Activated naive CD4-positive, alpha-beta T cell (primary cell): ENCODE measurements around the gene ZNRF3.
"Not testable (repeated sequence)": the region's sequence is repeated elsewhere in the genome, so short reads cannot be mapped to it uniquely, and the experiment has no call there.

Experiments
- DNase-seq, 4 experiments: peaks; one replicate each; lab custom pipeline; 2025; lab: John Stamatoyannopoulos, UW

ZNRF3 gene

DNA sequence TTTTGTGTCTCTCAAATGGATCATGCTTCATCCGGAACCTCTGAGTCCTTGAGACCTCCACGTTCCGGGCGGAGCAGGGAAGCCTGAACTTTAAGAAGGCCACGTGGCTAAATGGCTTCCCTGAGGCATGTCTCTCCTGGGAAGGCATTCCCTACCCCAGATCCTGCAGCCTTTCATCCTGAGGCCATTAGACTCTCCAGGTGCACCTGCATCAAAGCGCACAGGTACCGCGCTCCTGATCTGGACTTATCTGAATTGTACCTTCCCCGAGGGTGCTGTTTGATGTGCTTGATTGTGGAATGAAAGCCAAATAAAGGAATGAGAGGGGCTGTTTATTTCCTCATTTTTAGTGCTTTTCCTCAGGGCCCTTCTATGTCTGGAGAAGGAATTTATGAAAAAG is 155.8 kb downstream of the ZNRF3 start:
- no peak for DNase-seq

DNA sequence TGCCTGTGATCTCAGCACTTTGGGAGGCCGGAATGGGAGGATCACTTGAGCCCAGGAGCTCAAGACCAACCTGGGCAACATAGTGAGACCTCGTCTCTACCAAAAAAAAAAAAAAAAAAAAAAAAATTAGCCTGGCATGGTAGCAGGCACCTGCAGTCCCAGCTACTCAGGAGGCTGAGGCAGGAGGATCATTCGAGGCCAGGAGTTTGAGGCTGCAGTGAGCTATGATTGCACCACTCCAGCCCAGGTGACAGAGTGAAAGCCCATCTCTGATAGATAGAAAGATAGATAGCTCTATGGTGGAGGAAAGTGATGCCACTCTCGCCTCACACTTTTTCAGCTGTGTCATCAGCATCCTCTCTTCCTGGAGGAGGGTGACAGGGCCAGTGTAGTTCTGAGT is 156.3 kb downstream of the ZNRF3 start:
- not testable (repeated sequence) for DNase-seq

DNA sequence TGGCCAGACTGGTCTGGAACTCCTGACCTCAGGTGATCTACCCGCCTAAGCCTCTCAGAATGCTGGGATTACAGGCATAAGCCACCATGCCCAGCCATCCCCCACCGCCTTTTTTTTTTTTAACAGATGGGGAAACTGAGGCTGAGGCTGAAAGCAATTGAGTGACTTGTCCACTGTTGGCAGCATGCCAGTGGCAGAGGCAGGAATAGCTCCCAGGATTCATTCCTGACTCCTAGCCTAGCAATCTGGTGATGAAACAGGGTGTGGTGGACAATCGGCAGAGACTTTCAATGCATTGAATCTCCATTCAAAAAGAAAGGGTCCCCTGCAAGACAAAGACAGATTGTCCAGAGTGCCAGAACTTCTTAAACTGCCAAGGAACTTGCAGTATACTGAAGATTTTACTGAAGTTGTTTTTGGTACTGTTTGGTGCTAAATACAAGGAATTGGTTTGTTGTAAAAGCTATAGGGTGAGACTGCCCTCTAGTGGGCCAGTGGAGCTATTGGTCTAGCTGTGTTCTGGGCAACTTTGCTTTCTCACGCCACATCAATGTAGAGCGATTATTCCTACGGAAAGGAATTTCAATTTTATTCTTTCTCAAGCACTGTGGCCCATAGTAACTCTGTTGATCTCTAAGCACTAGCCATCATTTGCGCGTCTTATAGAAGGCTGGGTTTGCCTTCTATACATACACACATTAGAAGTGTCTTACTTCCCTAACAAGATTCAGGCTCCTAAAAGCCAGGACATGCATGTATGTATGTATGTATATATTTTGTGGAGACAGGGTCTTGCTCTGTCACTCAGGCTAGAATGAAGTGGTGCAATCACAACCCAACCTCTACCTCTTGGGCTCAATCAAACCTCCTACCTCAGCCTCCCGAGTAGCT is 157.3 kb downstream of the ZNRF3 start:
- peak in 3 of 4 experiments; percentile 6 to 33 (median 19) for DNase-seq

DNA sequence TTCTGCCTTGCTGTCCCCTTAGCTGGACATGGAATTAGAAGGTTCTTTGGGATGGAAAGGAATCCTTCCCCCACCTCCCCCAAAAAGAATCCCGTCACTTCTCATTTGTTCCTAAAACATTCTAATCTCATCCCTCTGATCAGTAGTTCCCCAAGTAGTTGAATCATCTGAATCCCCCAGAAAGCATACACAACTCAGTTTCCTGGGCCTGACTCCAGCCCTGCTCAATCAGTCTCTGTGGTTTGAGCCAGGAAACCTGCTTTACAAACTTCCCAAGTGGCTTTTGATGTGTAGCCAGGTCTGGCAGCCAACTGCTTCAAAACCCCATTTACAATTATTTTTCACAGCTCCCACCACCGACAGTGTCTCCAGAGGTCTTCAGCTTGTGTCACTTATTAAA is 158.0 kb downstream of the ZNRF3 start:
- no peak for DNase-seq

DNA sequence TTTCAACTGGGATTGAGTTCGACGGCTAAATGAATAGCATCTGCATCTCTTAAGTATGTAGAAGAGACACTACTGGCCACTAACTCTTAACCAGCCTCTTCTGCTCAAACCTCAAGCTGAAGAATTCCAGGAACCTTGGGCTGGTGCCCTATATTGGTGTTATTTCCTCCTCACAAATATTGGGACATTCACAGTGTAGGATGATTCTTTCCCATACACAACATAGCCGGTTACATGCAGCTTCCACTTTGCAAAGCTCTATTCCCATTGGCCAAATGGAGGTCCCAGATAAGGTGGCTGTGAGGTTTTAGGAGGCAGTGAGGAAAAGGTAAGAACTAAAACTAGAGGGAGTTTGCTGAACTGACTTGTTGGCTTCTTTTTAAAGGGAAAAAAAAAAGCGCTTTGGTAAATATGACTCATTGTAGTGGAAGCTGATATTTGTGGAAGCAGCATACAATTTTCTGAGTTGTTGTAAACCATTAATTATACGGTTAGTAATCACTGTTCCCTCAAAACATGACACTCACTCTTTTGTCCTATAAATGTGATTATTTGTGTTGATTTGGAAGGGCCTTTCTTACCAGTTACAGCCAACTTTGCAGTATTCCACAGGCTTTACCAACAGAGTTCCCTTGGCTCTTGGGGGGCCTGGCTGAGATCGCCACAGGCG is 160.7 kb downstream of the ZNRF3 start:
- no peak for DNase-seq

DNA sequence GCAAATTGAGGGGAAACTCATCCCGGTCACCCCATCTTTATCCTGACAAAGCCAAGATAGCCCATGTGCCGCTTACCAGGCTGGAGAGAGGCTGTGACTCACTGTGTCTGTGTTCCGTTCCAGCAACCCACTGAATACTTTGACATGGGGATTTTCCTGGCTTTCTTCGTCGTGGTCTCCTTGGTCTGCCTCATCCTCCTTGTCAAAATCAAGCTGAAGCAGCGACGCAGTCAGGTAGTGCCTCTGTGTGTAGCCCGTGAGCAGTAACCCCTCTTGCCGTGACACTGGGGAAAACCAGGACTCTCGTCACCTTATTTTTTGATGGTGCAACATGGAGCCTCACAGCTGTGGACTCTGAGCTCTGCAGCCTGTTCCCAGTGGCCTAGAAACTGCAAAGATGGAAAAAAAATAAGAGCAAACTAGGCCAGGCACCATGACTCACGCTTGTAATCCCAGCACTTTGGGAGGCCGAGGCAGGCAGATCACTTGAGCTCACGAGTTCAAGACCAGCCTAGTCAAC is 161.3 kb downstream of the ZNRF3 start:
- DNase-seq: no peak

DNA sequence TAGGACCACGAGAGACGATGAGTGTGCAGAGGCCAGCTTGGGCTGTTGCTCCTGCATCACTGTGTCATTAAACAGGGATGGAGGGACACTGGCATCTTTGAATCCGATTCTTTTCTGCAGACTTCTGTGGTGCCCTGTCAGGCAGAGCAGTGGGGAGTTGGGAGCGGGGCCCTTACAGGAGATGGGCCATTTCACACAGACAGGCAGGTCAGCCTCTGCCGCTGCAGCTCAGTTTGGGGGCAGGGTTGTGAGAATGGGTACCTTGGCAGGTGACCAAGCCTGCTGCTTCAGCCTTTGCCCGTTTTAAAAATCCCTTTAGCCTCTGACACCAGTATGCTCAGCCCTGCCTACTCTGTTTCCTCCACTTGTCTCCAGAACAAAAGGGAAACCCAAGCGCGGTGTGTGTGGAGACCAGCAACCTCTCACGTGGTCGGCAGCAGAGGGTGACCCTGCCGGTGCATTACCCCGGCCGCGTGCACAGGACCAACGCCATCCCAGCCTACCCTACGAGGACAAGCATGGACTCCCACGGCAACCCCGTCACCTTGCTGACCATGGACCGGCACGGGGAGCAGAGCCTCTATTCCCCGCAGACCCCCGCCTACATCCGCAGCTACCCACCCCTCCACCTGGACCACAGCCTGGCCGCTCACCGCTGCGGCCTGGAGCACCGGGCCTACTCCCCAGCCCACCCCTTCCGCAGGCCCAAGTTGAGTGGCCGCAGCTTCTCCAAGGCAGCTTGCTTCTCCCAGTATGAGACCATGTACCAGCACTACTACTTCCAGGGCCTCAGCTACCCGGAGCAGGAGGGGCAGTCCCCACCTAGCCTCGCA is 165.7 kb downstream of the ZNRF3 start:
- DNase-seq: no peak

DNA sequence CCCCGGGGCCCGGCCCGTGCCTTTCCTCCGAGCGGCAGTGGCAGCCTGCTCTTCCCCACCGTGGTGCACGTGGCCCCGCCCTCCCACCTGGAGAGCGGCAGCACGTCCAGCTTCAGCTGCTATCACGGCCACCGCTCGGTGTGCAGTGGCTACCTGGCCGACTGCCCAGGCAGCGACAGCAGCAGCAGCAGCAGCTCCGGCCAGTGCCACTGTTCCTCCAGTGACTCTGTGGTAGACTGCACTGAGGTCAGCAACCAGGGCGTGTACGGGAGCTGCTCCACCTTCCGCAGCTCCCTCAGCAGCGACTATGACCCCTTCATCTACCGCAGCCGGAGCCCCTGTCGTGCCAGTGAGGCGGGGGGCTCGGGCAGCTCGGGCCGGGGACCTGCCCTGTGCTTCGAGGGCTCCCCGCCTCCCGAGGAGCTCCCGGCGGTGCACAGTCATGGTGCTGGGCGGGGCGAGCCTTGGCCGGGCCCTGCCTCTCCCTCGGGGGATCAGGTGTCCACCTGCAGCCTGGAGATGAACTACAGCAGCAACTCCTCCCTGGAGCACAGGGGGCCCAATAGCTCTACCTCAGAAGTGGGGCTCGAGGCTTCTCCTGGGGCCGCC is 166.4 kb downstream of the ZNRF3 start:
- DNase-seq: no peak

DNA sequence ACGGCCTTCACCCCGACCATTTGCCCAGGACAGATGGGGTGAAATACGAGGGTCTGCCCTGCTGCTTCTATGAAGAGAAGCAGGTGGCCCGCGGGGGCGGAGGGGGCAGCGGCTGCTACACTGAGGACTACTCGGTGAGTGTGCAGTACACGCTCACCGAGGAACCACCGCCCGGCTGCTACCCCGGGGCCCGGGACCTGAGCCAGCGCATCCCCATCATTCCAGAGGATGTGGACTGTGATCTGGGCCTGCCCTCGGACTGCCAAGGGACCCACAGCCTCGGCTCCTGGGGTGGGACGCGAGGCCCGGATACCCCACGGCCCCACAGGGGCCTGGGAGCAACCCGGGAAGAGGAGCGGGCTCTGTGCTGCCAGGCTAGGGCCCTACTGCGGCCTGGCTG is 167.1 kb downstream of the ZNRF3 start:
- DNase-seq: no peak

DNA sequence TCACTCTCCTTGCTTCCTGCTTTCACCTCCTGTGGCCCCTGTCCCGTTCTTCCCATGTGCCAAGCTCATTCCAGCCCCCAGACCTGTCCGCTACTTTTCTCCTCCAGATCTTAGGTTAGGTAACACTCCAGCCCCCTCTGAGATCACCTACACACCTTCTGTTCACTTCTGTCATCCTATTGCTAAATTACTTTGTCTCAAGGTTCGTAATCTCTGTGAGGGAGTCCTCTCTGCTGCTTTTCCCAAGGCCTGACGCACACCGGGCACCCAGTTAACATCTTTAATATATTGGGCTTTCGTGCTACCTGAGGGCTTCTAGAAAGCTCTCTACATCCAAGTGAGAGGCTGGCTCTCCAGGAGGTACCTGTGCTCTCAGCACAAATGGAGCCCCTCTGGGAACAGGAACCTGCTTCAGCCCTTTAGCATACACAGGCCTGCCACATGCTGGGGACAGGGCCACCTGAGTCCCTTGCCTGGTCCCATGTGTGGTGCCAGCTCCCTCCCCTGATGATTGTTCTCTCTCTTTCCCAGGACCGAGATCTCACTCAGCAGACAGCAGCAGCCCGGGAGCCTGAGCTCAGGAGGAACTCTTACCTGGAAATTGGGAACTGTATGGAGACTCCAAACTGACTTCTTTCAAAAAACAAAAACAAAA is 169.8 kb downstream of the ZNRF3 start:
- no peak for DNase-seq

DNA sequence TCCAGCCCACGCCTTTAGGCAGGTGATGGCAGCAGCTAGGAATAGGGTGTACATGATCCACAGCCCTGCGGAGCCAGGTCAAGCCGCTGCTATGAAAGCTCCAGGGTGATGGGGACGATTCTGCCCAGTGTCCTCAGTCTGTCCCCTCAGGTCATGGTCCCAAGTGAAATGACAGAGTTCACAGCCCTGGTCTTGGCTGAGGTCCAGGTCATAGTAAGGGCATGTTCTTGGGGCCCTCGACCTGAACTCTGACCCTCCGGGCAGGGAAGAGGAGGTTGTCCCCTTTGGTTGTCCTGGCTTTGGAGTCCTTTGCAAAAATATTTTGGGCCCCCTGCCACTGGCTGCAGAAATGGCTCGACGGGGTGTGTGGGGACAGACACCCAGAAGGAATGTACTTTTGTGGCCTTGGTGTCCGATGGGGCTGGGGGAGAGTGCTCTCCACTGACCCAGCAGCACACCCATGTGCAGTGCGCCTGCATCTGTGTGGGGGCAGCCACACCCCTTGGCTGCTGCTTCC is 170.9 kb downstream of the ZNRF3 start:
- no peak for DNase-seq

DNA sequence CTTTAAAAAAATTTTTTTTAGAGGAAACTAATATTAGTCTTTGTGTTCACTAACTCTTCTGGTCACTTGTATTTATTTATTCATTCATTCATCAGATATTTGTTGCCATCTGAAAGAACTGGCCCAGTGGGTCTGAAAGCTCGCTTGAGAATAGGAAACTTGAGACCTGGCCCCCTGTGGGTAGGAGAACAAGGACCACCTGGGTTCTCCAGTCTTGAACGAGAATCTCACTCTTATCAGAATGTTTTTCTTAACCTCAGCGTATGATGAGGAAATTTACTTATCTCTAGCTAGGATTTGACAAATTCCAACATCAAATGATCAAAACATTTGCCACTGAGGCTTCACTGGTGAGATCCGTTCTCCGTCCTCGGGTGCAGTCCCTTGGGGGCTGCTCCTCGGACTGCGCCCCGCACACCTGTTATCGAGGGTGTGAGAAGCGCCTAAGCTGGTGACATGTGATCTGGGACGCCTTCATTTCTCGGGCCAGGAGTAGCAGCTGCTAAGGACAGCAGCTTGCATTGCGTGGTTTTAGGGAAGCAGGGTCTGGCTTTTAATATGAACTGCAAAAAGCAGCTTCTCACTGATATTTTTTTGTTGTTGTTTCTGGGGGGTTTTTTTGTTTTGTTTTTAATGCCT is 171.9 kb downstream of the ZNRF3 start:
- DNase-seq: no peak

DNA sequence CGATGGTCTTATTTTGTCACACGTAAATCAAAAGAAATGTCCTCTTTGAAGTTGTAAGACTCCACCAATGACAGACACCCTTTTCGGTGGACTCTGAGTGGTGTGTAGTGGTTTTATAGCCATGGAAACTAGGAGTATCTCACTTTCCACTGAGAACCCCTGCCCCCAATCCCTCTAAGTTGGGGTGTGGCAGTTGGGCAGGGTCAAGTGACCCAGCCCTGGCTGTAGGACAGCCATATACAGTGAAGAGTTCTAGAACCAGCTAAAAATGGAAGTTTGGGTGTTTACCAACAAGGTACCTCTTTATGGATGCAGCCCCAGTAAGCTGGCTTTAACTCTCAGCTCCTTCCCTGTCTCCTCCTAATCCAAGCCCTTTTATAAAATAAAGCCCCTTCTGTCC is 173.1 kb downstream of the ZNRF3 start:
- no peak for DNase-seq

DNA sequence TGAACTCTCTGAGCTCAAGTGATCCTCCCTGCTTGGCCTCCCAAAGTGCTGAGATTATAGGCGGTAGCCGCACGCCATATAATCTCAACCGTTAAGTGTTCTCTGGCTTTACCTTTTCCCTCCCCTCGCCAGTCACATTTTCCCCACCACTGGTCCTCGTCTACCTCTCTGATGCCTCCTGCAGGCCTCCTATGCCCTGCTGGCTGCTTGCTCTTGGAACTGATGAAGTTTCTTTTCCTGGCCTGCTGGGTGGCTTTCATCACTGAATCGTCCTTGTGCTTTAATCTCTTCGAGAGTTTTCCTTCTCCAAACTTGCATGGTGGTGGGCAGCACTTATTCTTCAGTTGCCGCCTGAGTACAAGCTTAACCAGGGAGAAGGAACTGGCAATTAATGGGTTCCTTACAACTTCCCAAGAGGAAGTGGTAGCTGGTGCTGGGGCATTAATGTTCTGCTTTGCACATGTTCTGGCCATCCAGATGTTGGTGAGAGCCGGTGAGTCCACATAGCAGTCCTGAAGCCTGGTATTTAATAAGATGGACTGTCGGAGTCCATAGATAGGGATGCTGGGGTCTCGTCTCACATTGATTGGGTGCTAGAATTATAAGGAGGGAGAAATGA is 177.0 kb downstream of the ZNRF3 start:
- no peak for DNase-seq

DNA sequence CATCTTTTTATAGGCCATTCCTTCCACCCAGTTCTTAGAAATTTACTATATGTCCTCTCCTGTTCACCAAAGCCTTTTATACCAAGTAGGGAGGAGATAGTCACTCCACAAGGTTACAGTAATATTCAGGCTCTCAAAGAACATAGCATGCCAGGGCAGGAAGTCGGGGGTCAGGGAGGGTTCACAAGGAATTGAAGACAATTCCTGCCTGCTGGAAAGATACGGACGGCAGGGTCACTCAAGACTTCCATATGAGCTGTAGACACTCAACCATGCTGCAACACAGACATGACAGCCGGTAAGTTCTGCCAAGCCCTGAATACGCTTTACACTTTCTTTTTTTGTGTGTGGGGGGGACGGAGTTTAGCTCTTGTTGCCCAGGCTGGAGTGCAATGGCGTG is 177.6 kb downstream of the ZNRF3 start:
- DNase-seq: no peak

DNA sequence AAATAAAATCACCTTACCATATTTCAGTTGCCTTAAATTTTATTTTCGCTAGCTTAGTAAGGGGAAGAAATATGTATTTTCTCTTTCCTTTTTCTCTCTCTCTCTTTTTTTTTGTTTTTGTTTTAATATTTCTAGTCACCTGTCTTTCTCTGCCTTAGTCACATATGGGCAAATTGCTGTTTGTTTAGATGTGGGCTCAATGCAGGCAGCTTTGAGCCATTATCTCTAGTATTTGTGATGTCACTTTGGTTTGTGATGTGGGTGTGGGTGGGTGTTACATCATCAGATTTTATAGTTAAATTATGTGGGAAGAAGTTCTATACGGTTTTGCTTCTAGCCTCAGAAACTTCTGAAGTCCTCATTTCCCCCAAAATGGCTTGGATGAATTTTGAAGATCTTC is 178.4 kb downstream of the ZNRF3 start, which contains the start of gene C22orf31:
Gene C22orf31 (minus strand): TSS at position 59 of the 400 bp plus-strand sequence. CDS start 39 bp downstream, at position 20.
- DNase-seq: no peak

DNA sequence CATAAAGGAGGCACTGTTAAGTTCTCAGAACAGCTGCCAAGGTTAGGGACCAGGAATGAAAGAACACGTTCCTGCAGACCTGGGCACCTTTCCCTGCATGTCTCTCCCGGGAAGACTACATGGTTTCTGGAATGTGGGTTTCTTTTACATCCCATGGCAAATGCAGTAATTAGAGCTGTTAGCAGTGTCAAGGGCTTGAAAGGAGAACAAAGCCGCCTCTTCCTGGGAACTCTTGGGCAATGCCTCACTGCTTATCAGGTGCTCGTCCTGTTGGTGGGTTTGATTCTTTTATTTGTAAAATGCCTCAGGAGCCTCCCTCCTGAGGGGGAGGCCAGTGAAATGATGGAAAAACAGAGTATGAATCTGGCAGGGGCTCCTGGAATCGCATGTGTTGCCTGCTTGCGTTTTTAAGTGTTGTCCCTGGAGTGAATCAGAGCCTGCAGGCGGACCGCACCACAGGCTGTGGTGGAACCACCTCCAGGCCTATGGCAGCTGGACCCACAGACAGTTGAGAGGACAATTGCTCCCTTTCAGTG is 179.0 kb downstream of the ZNRF3 start:
- DNase-seq: no peak

DNA sequence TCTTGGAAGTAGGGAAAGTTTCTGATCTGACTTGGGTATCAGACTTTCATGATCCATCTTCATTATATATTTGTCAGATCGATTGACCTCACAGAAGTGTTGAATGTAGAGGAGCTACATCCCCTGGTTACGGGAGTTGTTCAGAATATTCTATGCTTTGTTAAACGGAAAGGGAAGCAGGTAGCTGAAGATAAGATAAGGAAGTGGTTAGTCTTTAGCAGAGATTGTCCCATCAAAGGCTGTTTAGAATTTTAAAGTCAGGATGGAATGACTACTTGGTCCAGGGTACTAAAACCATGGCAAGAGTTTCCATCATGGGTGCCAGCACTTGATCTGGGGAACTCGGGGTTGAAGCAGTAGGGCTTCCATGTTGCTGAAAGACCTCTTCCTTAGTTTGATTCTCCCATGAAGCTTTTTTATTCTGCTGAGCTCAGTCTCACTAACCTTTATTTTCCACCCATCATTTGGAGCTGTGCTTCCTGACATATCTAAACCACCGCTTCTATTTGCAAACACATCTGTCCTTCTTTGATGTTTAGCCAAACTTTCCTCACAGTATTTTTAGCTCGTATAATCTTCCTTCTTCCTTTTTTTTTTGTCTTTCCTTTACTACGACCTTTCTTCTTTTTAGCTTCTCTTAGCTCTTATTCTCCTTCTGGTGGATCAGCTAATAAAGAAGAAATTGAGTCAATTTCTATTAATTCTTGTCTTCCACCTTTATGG is 182.3 kb downstream of the ZNRF3 start:
- DNase-seq: no peak

DNA sequence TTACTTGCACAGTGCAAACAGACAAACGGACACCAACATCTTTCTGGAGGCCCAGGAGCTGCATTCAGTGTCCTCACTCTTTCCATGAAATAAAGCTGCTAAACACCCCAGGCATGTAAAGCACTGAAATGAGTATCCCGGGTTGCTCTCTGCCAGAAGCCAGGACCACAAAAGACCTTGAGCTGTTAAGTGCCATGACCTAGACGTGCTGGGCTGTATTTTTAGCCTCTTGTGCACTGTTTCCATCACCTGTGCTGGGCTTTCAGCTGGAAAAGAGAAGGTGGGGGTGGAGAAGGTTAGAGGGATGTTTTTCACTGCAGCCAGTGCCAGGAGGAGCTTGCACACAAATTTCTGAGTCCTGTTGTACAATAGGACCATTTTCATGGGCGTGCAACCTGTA is 186.1 kb downstream of the ZNRF3 start:
- DNase-seq: no peak
